Hypothalamus (tissue), 51 donors: Measurements from ENCODE around the gene ST6GALNAC6.
"Not testable (repeated sequence)": the region's sequence is repeated elsewhere in the genome, so short reads cannot be mapped to it uniquely, and the experiment has no call there.

Source experiments
- DNase-seq, 51 donors: peaks; one replicate each; lab custom pipeline; 2025; lab: John Stamatoyannopoulos, UW

ST6GALNAC6 gene

DNA sequence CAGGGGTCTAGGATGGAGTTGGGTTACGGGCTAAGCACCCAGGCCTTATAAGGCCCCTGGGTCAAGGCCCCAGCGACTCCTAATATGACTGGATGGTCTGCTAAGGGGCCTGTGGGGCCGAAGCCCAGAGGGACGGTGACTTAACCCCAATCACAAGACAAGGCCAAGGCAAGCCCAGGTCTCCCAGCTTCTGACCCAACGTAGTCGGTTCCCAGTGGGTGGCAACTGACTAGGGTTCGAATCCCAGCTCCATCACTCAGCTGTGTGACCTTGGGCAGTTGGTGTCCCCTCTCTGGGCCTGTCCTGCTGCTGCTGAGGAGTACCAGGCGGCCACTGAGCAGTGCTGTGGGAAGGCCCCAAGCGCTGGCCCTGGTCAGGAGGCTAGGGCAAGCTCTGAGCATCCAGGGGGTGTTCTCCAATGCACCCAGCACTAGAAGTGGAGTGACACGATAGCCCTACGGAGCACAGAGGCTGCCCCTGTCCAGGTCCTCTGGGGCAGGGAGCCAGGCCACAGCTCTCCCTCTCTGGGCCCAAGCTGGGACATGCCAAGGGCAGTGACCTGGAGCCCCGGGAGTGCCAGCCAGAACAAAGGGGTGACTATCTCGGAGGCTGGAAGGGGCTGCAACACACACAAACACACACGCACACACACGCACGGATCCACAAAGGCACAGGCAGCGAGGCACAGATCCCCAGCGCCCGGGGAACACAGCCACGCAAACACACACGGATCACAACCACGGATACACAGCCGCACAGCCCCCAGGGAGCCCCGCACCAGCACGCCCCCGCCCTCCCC is 22.4 kb downstream of the ST6GALNAC6 start:
- peak in 22 of 51 donors; percentile 33 to 78 (median 56) for DNase-seq

DNA sequence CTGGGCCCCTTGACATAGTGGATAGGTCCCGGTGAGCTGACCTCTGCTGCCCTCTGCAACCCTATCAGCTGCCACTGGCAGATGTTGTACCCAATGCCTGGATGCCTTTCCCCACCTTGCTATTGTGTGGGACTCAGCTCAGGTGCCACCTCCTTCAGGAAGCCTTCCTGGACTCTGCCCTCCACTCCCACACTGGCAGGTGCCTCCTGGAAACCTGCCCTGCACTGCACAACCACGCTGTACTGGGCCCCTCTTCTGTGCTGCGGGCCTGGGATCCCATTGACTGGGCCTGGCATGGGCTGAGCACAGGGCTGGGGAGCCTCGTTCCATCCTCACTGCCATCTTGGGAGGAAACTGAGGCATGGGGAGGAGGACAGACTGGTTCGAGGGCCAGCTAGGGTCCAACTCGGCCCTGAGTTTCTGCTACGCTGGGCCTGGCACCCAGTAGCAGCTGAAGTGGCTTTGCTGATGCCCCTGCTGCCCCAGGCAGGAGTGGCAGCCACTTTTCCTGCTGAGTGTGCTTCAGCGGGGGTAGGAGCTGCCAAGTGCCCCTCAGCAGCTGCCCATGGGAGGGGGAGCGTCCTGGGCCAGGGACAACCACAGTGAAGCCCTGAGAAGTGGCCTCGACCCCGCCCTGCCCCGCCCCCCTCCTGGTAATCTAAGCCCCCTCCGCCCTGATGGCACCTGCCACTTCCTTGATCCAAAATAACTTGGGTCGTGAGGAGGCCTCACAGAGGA is 23.2 kb downstream of the ST6GALNAC6 start:
- DNase-seq: no peak

DNA sequence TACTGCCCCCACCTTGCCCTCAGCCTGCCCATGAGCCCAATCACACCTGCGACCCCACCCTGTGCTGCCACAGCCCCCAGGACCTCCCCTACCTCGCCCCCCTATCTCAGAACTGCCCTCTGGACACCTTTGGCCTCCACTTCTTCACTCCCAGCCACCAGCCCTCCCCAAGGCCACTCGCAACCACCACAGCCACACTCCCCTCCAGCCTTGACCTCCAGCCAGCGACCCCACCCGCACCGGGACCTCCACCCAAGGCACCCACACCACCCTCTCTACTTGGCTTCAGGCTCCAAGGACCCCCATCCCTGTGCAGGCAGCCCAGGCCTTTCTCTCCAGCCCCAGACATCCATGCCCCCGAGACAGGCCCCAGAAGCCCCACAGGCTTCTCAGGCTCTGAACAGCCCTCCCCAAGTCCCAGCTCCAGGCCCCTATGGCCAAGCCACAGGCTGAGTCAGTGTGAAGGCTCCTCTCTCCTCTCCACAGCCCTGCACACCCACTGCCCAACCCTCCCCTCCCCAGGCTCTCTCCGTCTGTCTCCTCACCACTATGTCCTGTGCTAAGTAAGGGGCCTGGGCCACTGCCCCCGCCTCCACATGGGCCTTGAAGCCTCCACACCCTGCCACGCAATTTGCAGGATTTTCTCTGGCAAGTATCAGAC is 24.0 kb downstream of the ST6GALNAC6 start:
- peak in 1 of 51 donors; percentile 10 for DNase-seq

DNA sequence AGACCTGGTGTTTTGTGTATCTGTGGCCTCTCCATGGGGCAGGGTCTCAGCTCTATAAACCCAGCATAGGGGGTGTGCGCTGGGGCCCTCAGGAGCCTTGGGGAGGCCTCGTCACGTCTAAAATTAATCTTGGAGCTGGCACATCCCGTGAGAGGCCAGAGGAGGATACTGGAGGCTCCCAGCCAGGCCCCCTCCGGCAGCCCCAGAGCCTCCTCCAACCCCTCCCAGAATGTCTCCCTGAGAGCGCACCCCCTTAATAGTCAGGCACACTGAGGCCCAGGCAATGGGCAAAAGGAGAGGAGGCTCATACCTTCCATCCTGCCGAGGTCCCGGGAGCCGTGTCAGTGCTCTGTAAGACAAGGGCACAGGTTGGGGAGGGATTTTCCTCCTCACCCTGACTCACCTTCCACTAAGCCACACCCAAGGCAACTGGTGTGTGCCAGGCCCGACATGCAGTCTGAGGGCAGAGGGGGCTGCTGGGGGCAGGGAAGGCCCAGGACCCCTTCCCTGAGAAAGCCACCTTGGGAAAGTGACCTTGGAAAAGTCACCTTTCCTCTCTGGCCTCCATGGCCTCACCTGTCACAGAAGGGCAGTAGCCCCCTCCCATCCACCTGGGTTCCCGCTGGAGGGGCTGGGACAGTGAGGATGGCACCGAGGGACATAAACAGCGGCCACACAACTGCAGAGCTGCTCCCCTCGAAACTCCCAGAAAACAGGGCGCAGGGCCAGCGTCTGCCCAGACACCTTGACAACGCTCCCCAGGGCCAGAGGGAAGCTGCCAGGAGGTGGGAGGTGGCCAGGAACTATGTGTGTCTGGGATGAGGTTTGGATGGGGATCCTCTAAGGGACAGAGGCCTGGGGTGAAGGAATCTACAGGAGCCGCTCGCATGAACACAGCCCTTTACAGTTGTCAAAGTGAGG is 24.8 kb downstream of the ST6GALNAC6 start:
- peak in 26 of 51 donors; percentile 5 to 71 (median 30) for DNase-seq

DNA sequence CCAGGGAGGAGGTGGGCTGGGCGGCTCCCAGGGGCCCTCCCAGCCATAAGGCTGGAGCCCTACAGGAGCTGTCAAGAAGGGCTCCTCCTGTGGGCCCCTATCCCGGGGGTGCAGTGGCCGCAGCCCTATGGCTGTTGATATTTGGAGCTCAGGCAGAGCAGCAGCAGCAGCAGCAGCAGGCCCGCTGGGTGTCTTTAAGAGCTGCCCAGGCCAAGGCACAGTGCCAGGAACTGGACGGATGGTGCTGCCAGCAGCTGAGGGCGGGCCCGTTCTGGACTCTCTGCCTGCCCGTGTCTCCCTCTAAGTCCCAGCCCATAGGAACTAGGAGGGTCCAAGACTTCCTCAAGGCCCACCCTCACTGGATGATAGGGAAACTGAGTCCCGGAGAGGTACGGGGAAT is 25.5 kb downstream of the ST6GALNAC6 start:
- peak in 46 of 51 donors; percentile 26 to 92 (median 79) for DNase-seq

DNA sequence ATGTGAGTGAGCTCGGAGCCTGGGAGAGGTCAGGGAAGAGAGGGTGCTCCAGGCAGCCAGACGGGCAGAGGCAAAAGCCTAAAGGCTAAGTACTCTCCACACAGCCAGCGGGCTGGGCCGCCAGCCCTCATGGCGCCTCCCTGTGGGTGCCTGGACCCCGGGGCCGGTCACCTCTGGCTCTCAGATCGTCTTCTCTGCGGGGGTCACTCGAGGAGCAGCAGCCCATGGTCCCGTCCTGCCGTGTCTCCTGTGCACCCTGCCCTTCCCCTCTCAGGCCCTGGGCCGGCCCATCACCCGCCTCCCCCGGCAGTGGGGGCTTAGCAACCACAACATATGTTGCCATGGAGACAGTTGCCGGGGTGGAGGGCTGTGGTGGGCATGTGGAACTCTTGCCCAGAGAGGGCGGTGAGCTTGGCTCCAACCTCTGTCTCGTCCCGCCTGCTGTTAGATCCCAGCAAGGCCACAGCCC is 26.1 kb downstream of the ST6GALNAC6 start:
- DNase-seq: peak in 41 of 51 donors; percentile 23 to 88 (median 60)

DNA sequence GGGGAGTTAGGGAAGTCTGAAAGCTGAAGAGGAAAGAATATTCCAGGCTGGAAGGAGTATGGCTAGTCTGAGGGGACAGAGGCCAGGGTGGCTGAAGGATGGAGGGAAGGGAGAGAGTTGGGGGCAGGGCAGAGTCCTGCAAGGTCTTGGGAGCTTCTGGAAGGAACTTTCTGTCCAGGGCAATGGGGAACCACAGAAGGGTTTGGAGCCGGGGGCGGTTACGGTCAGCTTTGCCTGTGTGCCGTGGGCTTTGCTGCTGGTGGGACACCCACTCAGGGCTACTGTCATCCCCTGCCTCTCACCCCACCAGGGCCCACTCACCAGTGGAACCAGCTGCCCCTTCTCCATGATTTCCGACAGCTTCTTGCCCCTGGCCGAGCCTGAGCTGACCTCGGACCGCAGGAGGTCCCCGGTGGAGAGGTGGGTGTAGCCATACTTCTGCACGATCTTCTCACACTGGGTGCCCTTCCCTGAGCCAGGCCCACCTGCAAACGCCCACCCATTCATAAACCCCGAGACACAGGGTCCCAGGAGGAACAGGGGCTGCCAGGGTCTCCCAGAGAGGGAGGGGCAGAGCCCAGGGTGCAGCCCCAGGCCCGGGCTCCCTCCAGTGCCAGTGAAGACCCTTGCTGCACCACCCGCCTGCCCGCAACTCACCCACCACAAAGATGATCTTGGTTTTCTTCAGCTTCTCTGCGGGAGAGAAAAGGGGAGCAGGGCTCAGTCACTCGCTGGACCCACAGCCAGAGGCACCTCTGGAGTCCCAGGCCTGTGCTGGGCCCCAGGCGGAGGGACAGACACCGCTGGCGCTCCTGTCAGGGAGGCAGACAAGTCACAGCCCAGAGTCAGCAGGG is 26.8 kb downstream of the ST6GALNAC6 start:
- peak in 1 of 51 donors; percentile 36 for DNase-seq

DNA sequence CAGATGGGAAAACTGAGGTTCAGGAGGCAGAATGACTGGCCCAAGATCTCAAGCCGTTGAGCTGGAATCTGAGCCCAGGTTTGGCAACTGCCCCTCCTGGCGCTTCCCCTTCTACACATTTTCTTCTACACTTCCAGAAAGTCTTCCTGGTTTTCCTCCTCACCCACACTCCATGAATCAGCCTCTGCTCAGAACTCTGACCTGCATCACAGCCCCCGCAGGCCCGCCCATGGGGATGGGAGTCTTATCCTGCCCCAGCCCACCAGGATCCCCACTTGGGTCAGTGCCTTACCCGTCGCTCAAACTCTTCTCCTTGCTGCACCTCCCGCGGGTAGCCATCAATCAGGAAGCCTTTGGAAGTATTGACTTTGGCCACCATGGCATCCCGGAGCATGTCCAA is 27.9 kb downstream of the ST6GALNAC6 start:
- DNase-seq: no peak

DNA sequence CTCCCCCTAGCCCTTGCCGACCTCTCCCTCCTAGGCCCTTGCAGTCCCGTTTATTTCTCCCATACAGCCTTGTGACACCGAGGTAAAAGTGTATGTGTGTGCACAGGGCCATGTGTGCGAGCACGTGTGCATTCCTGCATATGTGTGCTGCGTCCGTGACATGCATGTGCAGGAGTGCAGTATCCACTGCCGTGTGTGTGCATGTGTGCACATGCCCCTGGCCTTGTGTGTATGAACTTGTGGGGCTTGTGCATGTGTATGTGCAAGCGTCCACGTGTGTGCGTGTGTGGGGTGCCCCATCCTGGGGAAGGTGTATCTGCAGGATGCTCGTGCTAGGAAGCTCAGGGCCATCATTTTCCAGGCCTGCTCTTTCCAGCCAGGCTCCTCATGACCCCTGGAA is 28.5 kb downstream of the ST6GALNAC6 start:
- no peak for DNase-seq

DNA sequence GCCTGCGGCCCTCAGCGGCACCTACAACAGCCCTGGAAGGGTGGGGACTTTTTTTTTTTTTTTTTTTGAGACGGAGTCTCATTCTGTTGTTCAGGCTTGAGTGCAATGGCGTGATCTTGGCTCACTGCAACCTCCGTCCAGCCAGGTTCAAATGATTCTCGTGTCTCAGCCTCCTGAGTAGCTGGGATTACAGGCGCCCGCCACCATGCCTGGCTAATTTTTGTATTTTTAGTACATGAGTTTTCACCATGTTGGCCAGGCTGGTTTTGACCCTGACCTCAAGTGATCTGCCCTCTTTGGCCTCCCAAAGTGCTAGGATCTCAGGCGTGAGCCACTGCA is 29.3 kb downstream of the ST6GALNAC6 start:
- DNase-seq: not testable (repeated sequence)

DNA sequence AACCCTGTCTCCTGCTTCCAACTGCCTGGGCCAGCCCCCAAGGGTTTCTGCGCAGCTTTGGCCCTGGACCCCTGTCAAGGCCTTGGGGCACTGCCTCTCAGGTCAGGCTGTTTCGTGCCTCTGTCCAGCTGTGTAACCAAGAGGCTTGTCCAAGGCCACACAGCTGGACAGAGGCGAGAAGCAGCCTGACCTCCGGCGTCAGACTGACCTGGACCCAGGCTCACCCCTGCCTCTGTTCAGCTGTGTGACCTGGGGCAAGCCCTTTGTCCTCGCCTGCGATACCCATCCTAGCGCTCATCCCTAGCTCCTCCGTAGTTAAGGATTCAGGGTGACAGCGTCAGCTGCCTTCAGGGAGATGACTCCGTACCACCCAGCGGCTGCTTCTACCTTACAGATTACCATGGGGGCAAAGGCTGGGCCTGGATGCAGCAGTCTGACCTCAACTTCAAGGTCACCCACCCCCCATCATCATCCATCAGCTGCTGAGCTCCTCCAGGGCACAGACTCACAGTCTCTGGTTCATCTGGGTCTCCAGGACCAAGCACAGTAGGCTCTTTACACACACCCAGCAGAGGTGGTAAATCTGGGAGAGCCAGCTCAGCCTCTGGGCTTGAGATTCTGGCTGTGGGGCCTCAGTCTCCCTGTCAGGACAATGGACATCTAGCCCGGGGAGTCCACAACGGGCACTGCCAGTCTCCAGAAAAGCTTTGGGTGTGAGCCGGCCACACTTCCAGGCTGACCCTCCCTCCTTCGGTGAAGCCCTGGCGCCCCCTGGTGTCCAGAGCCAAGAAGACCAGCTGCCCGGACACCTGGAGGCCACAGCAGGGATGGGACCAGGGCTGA is 29.9 kb downstream of the ST6GALNAC6 start:
- peak in 49 of 51 donors; percentile 17 to 85 (median 58) for DNase-seq

DNA sequence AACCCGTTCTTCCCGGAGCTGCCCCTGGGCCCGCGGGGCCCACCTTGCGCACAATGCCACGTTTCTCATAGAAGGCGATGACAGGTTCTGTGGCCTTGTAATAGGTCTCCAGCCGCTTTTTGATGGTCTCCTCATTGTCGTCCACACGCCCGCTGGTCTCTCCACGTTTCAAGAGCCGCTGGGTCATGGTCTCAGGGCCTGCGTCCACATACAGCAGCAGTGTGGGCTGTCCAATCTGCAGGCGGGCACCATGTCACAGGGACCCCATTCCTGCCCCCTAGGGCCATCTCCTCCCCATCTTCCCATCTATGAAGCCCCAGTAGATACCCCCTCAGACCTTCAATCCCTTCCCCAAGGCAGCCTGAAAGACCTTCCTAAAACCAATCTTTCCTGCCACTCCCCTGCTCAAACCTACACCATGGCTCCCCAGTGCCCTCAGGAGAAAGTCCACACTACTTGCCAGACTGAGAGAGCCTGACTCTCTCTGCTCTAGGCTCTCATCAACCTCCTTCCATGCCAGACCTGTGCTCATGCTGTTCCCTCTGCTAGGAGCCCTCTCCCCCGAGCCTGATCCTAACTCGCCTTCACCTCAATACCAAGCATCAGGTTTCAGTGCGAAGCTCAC is 31.0 kb downstream of the ST6GALNAC6 start:
- no peak for DNase-seq

DNA sequence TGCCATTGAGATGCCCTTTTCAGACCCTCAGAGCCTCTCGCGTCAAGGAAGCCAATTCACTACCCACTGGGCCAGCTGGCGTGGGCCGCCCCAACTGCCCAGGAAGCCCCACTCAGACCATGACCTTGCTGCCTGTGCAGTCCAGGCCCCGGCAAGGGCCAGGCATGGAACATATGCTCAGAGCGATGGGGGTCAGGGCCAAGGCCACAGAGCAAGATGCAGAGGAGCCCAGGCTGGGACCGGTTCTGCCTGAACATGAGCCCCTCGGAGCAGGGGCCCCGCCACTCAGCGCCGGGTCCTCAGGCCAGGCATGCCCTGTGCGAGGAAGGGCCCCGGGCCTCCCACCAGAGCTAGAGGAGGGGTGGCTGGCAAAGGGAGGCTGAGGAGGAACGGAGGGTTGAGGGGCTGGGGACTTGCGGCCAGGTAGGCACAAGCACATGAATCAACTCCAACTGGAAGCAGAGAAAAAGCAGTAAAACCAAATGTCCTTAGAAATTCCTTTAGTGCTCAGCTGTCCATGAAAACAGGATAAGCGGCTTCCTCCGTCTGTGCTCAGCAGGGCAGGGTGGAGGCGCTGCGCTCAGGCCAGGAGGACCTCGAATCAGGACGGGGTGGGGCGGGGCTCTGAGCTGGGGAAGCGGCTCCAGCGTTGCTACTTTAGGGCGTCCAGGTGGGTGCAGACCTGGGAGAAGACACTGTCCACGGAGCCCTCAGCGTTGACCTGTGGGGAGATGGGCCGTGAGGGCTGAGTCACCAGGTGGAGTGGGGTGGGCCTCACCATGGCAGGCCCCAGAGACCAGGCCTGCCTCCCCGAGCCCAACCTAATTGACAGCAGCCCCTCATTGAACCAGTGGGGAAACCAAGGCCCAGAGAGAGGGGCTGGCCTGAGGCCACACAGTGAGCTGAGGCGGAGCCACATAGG is 31.8 kb downstream of the ST6GALNAC6 start:
- no peak for DNase-seq

DNA sequence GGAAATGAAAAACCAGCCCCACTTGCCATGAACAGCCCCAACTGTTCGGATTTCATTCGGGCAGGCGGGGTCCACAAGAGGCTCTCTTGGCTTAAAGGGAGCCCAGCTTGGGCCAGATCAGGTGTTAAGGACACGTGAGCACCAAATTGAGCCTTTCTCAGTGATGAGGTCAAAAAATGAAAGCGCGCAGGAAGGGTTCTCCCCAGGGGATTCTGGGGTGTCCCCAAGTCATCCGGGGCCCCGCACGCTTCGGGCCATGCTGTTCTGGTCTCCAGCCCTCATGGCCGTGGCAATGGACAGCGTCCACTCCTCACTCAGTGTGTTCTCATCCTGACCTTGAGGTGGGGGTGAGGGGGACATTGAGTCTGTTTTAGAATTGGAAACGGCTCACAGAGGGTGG is 32.9 kb downstream of the ST6GALNAC6 start:
- DNase-seq: no peak

DNA sequence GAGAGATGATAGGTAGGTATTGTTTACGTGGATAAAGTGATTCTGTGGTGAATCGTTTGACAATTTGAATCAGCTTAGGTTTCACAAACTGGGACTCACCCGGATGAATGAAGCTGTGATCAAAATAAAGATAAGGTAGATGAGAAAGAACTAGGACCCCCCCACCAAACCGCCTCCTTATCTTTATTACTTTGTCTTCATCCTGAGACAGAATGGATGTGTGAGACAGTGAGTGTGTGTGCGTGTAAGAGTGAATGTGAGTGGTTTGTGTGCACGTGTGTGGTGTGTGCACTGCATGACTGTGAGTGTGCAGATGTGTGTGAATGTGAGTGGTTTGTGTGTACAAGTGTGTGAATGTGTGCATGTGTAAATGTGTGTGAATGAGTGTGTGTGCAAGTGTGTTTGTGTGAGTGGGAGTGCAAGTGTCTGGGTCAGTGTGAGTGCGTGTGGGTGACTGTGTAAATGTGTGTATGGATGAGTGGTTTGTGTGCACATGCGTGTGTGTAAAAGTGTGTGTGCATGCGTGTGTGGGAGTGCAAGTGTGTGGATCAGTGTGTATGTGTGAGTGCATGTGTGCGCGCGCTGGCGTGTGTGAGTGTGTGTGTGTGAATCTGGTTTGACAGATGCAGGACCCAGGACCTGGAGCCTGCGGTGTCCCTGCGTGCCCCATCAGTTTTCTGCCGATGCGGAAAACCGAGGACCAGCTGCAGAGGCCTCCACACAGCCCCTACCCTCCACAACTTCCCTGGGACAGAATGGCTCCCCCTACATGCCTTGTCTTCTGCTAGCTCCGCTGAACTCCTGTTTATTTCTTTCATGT is 33.5 kb downstream of the ST6GALNAC6 start:
- no peak for DNase-seq

DNA sequence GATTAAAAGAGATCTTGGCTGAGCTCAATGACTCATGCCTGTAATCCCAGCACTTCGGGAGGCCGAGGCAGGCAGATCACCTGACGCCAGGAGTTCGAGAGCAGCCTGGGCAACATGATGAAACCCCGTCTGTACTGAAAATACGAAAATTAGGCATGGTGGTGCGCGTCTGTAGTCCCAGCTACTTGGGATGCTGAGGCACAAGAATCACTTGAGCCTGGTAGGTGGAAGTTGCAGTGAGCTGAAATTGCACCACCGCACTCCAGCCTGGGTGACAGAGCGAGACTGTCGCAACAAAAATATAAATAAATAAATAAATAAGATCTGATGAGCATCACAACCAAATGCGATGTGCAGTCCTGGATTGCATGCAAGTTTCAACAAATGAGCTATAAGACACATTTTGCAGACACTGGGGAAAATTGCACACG is 36.2 kb downstream of the ST6GALNAC6 start:
- no peak for DNase-seq
